GM23248 (cell line): Measurements from ENCODE around the gene MED12L. TPM values are rescaled to one million over a fixed set of nuclear protein-coding genes. Genes with fewer than 3 reads are reported as not detected.

Experiments used
- DNase-seq: peaks from one replicate; pipeline ENCODE4 v3.0.0-alpha.2; 2015
- H2AFZ ChIP-seq: fragments of 200-600 bp; sonication (generic); 2 replicates; pipeline ENCODE4 v1.6.1; 2016; ENCODE audit warnings: antibody characterized with exemption
- H3F3A ChIP-seq: fragments of 200-600 bp; sonication (generic); 2 replicates; pipeline ENCODE4 v1.6.1; 2016; ENCODE audit warnings: mild to moderate bottlenecking, antibody characterized with exemption, mixed run types; ENCODE audit not compliant: insufficient read depth
- H3K27ac ChIP-seq: fragments of 200-600 bp; sonication (generic); 2 replicates; pipeline ENCODE4 v1.5.1; 2016; ENCODE audit warnings: mild to moderate bottlenecking
- H3K27me3 ChIP-seq: fragments of 200-600 bp; sonication (generic); replicated peaks from 2 replicates; pipeline ENCODE4 v1.6.1; 2016; ENCODE audit warnings: mild to moderate bottlenecking; ENCODE audit not compliant: insufficient read depth
- H3K36me3 ChIP-seq: fragments of 200-600 bp; sonication (generic); 2 replicates; pipeline ENCODE4 v1.6.1; 2016; ENCODE audit warnings: low read depth, mild to moderate bottlenecking
- H3K4me1 ChIP-seq: fragments of 200-600 bp; sonication (generic); 2 replicates; pipeline ENCODE4 v1.6.1; 2016; ENCODE audit warnings: mild to moderate bottlenecking; ENCODE audit not compliant: insufficient read depth
- H3K4me2 ChIP-seq: fragments of 200-600 bp; sonication (generic); one replicate; pipeline ENCODE4 v1.6.1; 2016; ENCODE audit warnings: mild to moderate bottlenecking; ENCODE audit not compliant: unreplicated experiment
- H3K4me3 ChIP-seq: fragments of 200-600 bp; sonication (generic); 2 replicates; pipeline ENCODE4 v1.5.1; 2016; ENCODE audit warnings: mild to moderate bottlenecking
- H3K79me2 ChIP-seq: fragments of 200-600 bp; sonication (generic); 2 replicates; pipeline ENCODE4 v1.6.1; 2016; ENCODE audit warnings: mild to moderate bottlenecking; ENCODE audit not compliant: insufficient read depth
- H3K9ac ChIP-seq: fragments of 200-600 bp; sonication (generic); 2 replicates; pipeline ENCODE4 v1.6.1; 2016; ENCODE audit warnings: mild to moderate bottlenecking
- H3K9me2 ChIP-seq: fragments of 200-600 bp; sonication (generic); 2 replicates; pipeline ENCODE4 v1.6.1; 2016; ENCODE audit warnings: mixed run types, mild to moderate bottlenecking, moderate library complexity; ENCODE audit not compliant: insufficient read depth
- H3K9me3 ChIP-seq: fragments of 200-600 bp; sonication (generic); one replicate; pipeline ENCODE4 v1.6.1; 2017; ENCODE audit warnings: low read depth
- H4K20me1 ChIP-seq: fragments of 200-600 bp; sonication (generic); 2 replicates; pipeline ENCODE4 v1.6.0; 2016; ENCODE audit not compliant: insufficient read depth
- EZH2 ChIP-seq: fragments of 200-600 bp; sonication (generic); IDR thresholded peaks from 2 replicates; pipeline ENCODE4 v1.6.1; 2018; ENCODE audit warnings: antibody characterized with exemption, mild to moderate bottlenecking; ENCODE audit not compliant: insufficient read depth, poor library complexity, severe bottlenecking
- EZH2phosphoT487 ChIP-seq: fragments of 200-600 bp; sonication (generic); IDR thresholded peaks from 2 replicates; pipeline ENCODE4 v1.6.1; 2018; ENCODE audit warnings: antibody characterized with exemption, moderate library complexity, mild to moderate bottlenecking, low read depth; ENCODE audit not compliant: insufficient read depth
- WGBS, 2 experiments: methylation state at CpG; one replicate each; pipeline ENCODE4 v1.1.6; 2015 to 2017; ENCODE audit warnings: low lambda C conversion rate in 2 of 2, low coverage in 1 of 2; ENCODE audit errors: missing lambda C conversion rate in 2 of 2; 5-methylcytosine and 5-hydroxymethylcytosine counted together
- in situ Hi-C: fragments of 300-500 bp; cut with MboI; formaldehyde crosslinking; loops from 2 replicates; pipeline ENCODE4 v1.15.0; 2020
- polyA plus RNA-seq: library from polyadenylated mRNA; unstranded; fragments of >200 nt; fragmentation: Nextera tagmentation; extraction: Ambion mirVana; gene quantifications from 2 replicates; pipeline ENCODE4 v1.2.1, GENCODE V29; 2016
- total RNA-seq: library from RNA; depleted of rRNA; stranded (reverse); fragments of >200 nt; shearing (Covaris generic); gene quantifications from 2 replicates; pipeline ENCODE4 v1.2.3, GENCODE V29; 2014

Gene MED12L
- total and polyA plus RNA-seq, 2 experiments from 2014 or later: 0.13 to 0.32 TPM

GRCh38 chr3:151183265-151183671, 97.8 kb downstream of the MED12L start:
- Histone ChIP-seq H3K9me3 (no peaks in the 10 kb centered on the region), H4K20me1 (no peaks in the 10 kb centered on the region), H2AFZ (no peak overlapping the region), H3K9ac (no peak overlapping the region), H3F3A (no peaks in the 10 kb centered on the region), H3K9me2 (no peaks in the 10 kb centered on the region), H3K36me3 (no peaks in the 10 kb centered on the region), H3K79me2 (no peaks in the 10 kb centered on the region), H3K4me2 (no peak overlapping the region), H3K4me1 (no peaks in the 10 kb centered on the region), H3K27ac (no peak overlapping the region), H3K4me3 (no peak overlapping the region), H3K27me3 (no peaks in the 10 kb centered on the region)
- TF ChIP-seq EZH2 (no peak), EZH2phosphoT487 (no peak)
- WGBS, 2 experiments: 84 to 86% methylated on average over 5 of the region's 5 CpGs
- no peak for DNase-seq
- in situ Hi-C loops: no loop called here

DNA sequence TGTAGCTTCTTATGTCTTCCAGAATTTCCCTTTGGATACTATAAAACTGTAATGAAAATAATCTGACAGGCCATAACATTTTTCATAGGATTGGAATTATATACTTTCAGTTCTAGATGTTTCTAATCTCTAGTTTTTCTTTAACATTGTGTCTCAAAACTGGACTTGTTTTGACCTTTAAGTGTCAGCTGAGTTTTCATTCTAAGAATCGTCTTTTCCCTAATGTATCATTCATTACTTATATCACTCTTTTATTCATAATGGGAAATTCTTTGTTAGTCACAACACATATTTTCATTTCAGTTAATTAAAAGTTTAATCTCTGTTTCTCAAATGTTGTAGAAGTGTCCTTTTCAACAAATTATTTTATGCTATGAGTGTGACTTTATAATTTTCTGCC, 105.6 kb downstream of the MED12L start:
- Histone ChIP-seq H3K36me3 (no peaks in the 10 kb centered on the region), H3K4me3 (no peak overlapping the region), H3K79me2 (no peaks in the 10 kb centered on the region), H2AFZ (no peak overlapping the region), H4K20me1 (no peaks in the 10 kb centered on the region), H3K4me1 (no peaks in the 10 kb centered on the region), H3F3A (no peaks in the 10 kb centered on the region), H3K27me3 (no peaks in the 10 kb centered on the region), H3K4me2 (no peak overlapping the region), H3K9me2 (no peaks in the 10 kb centered on the region; the same call in 1 of the 2 replicates), H3K9me3 (no peaks in the 10 kb centered on the region), H3K27ac (no peak overlapping the region), H3K9ac (no peak overlapping the region)
- DNase-seq: no peak
- in situ Hi-C loops: no loop called here
- 85 to 94% methylated on average over 1 of the region's 1 CpG for WGBS, 2 experiments
- TF ChIP-seq EZH2phosphoT487 (no peak), EZH2 (no peak)

- Histone ChIP-seq H3K9me2 (no peaks in the 10 kb centered on the region; the same call in 1 of the 2 replicates), H3K9me3 (no peaks in the 10 kb centered on the region), H3K4me3 (no peak overlapping the region), H3K27me3 (no peaks in the 10 kb centered on the region), H3K79me2 (no peaks in the 10 kb centered on the region), H3K4me2 (no peak overlapping the region), H4K20me1 (no peaks in the 10 kb centered on the region), H3K4me1 (peaks cover 1% of the 10 kb centered on the region; the same call in 1 of the 2 replicates), H3K9ac (no peak overlapping the region), H3F3A (no peaks in the 10 kb centered on the region), H3K27ac (no peak overlapping the region), H2AFZ (no peak overlapping the region), H3K36me3 (no peaks in the 10 kb centered on the region)
- TF ChIP-seq EZH2phosphoT487: no peak
- TF ChIP-seq EZH2: no peak
- in situ Hi-C loops: no loop called here
- WGBS, 2 experiments: 94 to 98% methylated on average over 6 of the region's 6 CpGs
- no peak for DNase-seq
Measured at GRCh38 chr3:151192545-151192944, 107.1 kb downstream of the MED12L start.

GRCh38 chr3:151195826-151196225, 110.4 kb downstream of the MED12L start:
- Histone ChIP-seq H3K36me3 (no peaks in the 10 kb centered on the region), H3K4me2 (no peak overlapping the region), H3K27ac (no peak overlapping the region), H3K9ac (no peak overlapping the region), H3K79me2 (no peaks in the 10 kb centered on the region), H3F3A (no peaks in the 10 kb centered on the region), H3K9me2 (no peaks in the 10 kb centered on the region; the same call in 1 of the 2 replicates), H3K9me3 (no peaks in the 10 kb centered on the region), H3K4me1 (peaks cover 11% of the 10 kb centered on the region), H2AFZ (no peak overlapping the region), H4K20me1 (no peaks in the 10 kb centered on the region), H3K4me3 (no peak overlapping the region), H3K27me3 (no peaks in the 10 kb centered on the region)
- no peak for TF ChIP-seq EZH2
- TF ChIP-seq EZH2phosphoT487: no peak
- WGBS, 2 experiments: 47 to 56% methylated on average over 1 of the region's 1 CpG
- DNase-seq: no peak
- in situ Hi-C loops: no loop called here

- no peaks in the 10 kb centered on the region for H3F3A ChIP-seq
- no peaks in the 10 kb centered on the region; the same call in 1 of the 2 replicates for H3K9me2 ChIP-seq
- in situ Hi-C loops: no loop called here
- peaks cover 11% of the 10 kb centered on the region for H3K4me1 ChIP-seq
- DNase-seq: no peak
- no peak for TF ChIP-seq EZH2phosphoT487
- TF ChIP-seq EZH2: no peak
- H3K27ac ChIP-seq: no peak overlapping the region
- H3K4me3 ChIP-seq: no peak overlapping the region
- H3K79me2 ChIP-seq: no peaks in the 10 kb centered on the region
- no peaks in the 10 kb centered on the region for H3K36me3 ChIP-seq
- H2AFZ ChIP-seq: no peak overlapping the region
- H3K9me3 ChIP-seq: no peaks in the 10 kb centered on the region
- H3K9ac ChIP-seq: no peak overlapping the region
- no peak overlapping the region for H3K4me2 ChIP-seq
- no peaks in the 10 kb centered on the region for H3K27me3 ChIP-seq
- H4K20me1 ChIP-seq: no peaks in the 10 kb centered on the region
Measured at GRCh38 chr3:151196434-151196833, 111.0 kb downstream of the MED12L start.
